ENCODE results near the gene XAGE3. TPM values are rescaled to one million over a fixed set of nuclear protein-coding genes. Genes with fewer than 3 reads are reported as not detected.
"Not testable (repeated sequence)": the region's sequence is repeated elsewhere in the genome, so short reads cannot be mapped to it uniquely, and the experiment has no call there.

XAGE3 gene
- total RNA-seq, 3 donors from 2014 or later: not detected

- H3K36me3 Mint-ChIP-seq (ENCODE audit: insufficient read depth): no peaks in the 10 kb centered on the region
- peaks cover 6% of the 10 kb centered on the region for H3K27me3 Mint-ChIP-seq (ENCODE audit: low read depth)
- H3K4me1 Mint-ChIP-seq (ENCODE audit: low read depth): no peaks in the 10 kb centered on the region
- no peaks in the 10 kb centered on the region for H3K9me3 Mint-ChIP-seq
- H3K4me3 Mint-ChIP-seq: no peak overlapping the region
- ATAC-seq (no peak), DNase-seq (no peak)
Observed at GRCh38 chrX:52874661-52875060, 6.8 kb upstream of the XAGE3 start.

GRCh38 chrX:52873825-52874224 lies 5.9 kb upstream of the XAGE3 start:
- H3K27me3 Mint-ChIP-seq (ENCODE audit: low read depth); H3K9me3 Mint-ChIP-seq; H3K4me1 Mint-ChIP-seq (ENCODE audit: low read depth); ATAC-seq; H3K36me3 Mint-ChIP-seq (ENCODE audit: insufficient read depth); H3K4me3 Mint-ChIP-seq; DNase-seq: not testable (repeated sequence)

- DNase-seq: no peak
- Mint-ChIP-seq H3K4me1 (ENCODE audit: low read depth) (no peaks in the 10 kb centered on the region), H3K9me3 (no peaks in the 10 kb centered on the region), H3K36me3 (ENCODE audit: insufficient read depth) (no peaks in the 10 kb centered on the region), H3K27me3 (ENCODE audit: low read depth) (no peaks in the 10 kb centered on the region), H3K4me3 (no peak overlapping the region)
- no peak for ATAC-seq
Observed at GRCh38 chrX:52870046-52870445, 2.2 kb upstream of the XAGE3 start.

GRCh38 chrX:52865343-52865998 lies 2.4 kb downstream of the XAGE3 start:
- Mint-ChIP-seq H3K9me3 (no peaks in the 10 kb centered on the region), H3K4me1 (ENCODE audit: low read depth) (no peaks in the 10 kb centered on the region), H3K36me3 (ENCODE audit: insufficient read depth) (no peaks in the 10 kb centered on the region), H3K4me3 (no peak overlapping the region), H3K27me3 (ENCODE audit: low read depth) (peaks cover 2% of the 10 kb centered on the region)
- no peak for DNase-seq
- ATAC-seq: no peak

- not testable (repeated sequence) for DNase-seq; H3K4me1 Mint-ChIP-seq (ENCODE audit: low read depth); H3K9me3 Mint-ChIP-seq; ATAC-seq; H3K36me3 Mint-ChIP-seq (ENCODE audit: insufficient read depth); H3K27me3 Mint-ChIP-seq (ENCODE audit: low read depth); H3K4me3 Mint-ChIP-seq
Observed at GRCh38 chrX:52856991-52857525, 10.8 kb downstream of the XAGE3 start.

GRCh38 chrX:52852110-52852860 lies 15.6 kb downstream of the XAGE3 start:
- H3K27me3 Mint-ChIP-seq (ENCODE audit: low read depth): peaks cover 11% of the 10 kb centered on the region
- H3K4me3 Mint-ChIP-seq: no peak overlapping the region
- DNase-seq: no peak

GRCh38 chrX:52843619-52844018 lies 24.3 kb downstream of the XAGE3 start:
- ATAC-seq; H3K4me3 Mint-ChIP-seq; H3K4me1 Mint-ChIP-seq (ENCODE audit: low read depth); H3K27me3 Mint-ChIP-seq (ENCODE audit: low read depth); DNase-seq; H3K9me3 Mint-ChIP-seq; H3K36me3 Mint-ChIP-seq (ENCODE audit: insufficient read depth): not testable (repeated sequence)

More at GRCh38 chrX:52852110-52852860, 15.6 kb downstream of the XAGE3 start:
- ATAC-seq: no peak
- Mint-ChIP-seq H3K4me1 (ENCODE audit: low read depth) (no peaks in the 10 kb centered on the region), H3K9me3 (no peaks in the 10 kb centered on the region), H3K36me3 (ENCODE audit: insufficient read depth) (no peaks in the 10 kb centered on the region)

GRCh38 chrX:52839137-52839536 lies 28.7 kb downstream of the XAGE3 start:
- DNase-seq (no peak), ATAC-seq (no peak)
- Mint-ChIP-seq H3K36me3 (ENCODE audit: insufficient read depth) (no peaks in the 10 kb centered on the region), H3K4me1 (ENCODE audit: low read depth) (no peaks in the 10 kb centered on the region), H3K4me3 (no peak overlapping the region), H3K9me3 (no peaks in the 10 kb centered on the region), H3K27me3 (ENCODE audit: low read depth) (peaks cover 3% of the 10 kb centered on the region)

GRCh38 chrX:52830551-52830950 lies 37.3 kb downstream of the XAGE3 start:
- H3K4me3 Mint-ChIP-seq: no peak overlapping the region
- ATAC-seq (no peak), DNase-seq (no peak)
- no peaks in the 10 kb centered on the region for H3K9me3 Mint-ChIP-seq
- no peaks in the 10 kb centered on the region for H3K27me3 Mint-ChIP-seq (ENCODE audit: low read depth)
- H3K36me3 Mint-ChIP-seq (ENCODE audit: insufficient read depth): no peaks in the 10 kb centered on the region
- no peaks in the 10 kb centered on the region for H3K4me1 Mint-ChIP-seq (ENCODE audit: low read depth)

- Mint-ChIP-seq H3K27me3 (ENCODE audit: low read depth) (peaks cover 1% of the 10 kb centered on the region), H3K4me3 (no peak overlapping the region), H3K36me3 (ENCODE audit: insufficient read depth) (no peaks in the 10 kb centered on the region), H3K4me1 (ENCODE audit: low read depth) (no peaks in the 10 kb centered on the region), H3K9me3 (no peaks in the 10 kb centered on the region)
- no peak for ATAC-seq
- DNase-seq: no peak
Observed at GRCh38 chrX:52824608-52825007, 43.3 kb downstream of the XAGE3 start.

GRCh38 chrX:52821079-52821760 lies 46.7 kb downstream of the XAGE3 start:
- no peak for DNase-seq
- Mint-ChIP-seq H3K9me3 (no peaks in the 10 kb centered on the region), H3K36me3 (ENCODE audit: insufficient read depth) (no peaks in the 10 kb centered on the region), H3K4me1 (ENCODE audit: low read depth) (no peaks in the 10 kb centered on the region), H3K4me3 (no peak overlapping the region), H3K27me3 (ENCODE audit: low read depth) (peaks cover 1% of the 10 kb centered on the region)
- no peak for ATAC-seq

- Mint-ChIP-seq H3K4me1 (ENCODE audit: low read depth) (no peaks in the 10 kb centered on the region), H3K9me3 (no peaks in the 10 kb centered on the region), H3K4me3 (no peak overlapping the region), H3K36me3 (ENCODE audit: insufficient read depth) (no peaks in the 10 kb centered on the region), H3K27me3 (ENCODE audit: low read depth) (peaks cover 1% of the 10 kb centered on the region)
- DNase-seq (no peak), ATAC-seq (no peak)
Observed at GRCh38 chrX:52819788-52820187, 48.1 kb downstream of the XAGE3 start.
